Skin of body (tissue), 2 donors: Measurements from ENCODE around the gene PTPRM. TPM values are rescaled to one million over a fixed set of nuclear protein-coding genes. Genes with fewer than 3 reads are reported as not detected.

ENCODE experiments used
- DNase-seq: peaks from one replicate; lab custom pipeline; 2025; lab: John Stamatoyannopoulos, UW
- total RNA-seq: library from RNA; depleted of rRNA; stranded (reverse); fragments of >200 nt; gene quantifications from one replicate; pipeline ENCODE4 v1.2.3, GENCODE V29; 2014

The PTPRM gene
- total RNA-seq, 1 donor from 2014 or later, result 46.3 TPM

DNA sequence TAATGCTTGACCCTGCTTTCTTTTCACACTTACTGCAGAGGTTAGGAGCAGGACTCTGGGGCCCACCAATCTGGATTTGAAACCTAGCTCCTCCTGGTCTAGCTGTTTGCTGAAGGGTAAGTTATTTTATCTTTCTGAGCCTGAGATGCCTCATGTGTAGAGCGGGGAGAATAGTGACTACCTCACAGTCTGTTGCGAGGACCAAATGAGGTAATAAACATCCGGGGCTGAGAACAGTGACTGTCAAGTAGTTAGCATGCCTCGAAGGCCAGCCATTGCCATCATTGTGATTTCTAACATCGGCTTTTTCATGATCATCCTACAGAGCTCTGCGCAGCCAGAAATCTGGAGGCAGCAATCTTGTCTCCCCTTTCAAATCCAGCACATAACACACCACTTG, 32.9 kb downstream of the PTPRM start:
- DNase-seq, result no peak

DNA sequence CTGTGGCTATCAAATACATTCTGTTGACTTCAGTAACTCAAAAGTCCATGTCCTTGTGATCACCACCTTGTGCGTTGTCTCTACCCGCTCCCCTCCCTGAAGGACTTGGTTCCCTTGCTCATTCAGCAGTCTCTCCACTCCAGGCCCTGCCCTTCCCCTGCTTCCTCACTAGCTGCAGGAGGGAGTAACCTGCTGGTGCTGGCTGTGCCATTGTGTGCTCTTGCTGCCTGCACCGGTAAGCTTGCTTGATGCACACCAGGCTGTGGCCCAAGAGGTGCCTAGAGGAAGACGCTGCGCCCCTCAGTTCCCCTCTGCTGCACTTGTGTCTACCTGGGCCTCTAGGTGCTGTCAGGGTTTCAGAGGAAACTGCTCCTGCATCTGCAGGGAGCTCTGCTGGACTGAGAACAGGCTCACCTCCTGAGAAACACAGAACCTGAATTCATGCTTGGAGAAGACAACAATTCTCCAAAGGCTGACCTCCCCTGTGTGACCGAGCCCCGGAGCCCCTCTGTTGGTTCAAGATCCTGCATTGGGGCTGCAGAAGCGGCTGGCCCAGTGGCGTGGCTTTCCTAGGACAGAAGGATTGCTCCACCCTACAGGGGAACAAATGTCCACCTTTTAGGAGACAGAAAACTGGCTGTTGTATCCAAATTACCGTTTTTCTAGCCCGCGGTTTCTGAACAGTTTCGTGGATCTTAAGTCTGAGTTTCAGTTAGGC, 33.6 kb downstream of the PTPRM start:
- DNase-seq, result no peak

DNA sequence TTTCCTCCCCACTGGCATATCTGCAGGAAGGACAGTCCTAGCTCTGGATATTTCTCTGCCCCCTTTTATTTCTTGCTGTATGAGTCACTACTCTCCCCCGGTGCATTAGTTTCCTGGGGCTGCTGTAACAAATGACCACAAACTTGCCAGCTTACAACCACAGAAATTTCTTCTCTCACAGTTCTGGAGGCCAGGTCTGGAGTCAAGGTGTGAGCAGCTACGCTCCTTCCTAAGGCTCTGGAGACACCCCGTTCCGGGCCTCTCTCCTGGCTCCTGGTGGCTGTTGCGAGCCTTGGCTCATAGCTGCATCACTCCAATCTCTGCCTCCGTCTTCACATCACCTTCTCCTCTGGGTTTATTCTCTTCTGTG, 34.1 kb downstream of the PTPRM start:
- DNase-seq, result no peak

DNA sequence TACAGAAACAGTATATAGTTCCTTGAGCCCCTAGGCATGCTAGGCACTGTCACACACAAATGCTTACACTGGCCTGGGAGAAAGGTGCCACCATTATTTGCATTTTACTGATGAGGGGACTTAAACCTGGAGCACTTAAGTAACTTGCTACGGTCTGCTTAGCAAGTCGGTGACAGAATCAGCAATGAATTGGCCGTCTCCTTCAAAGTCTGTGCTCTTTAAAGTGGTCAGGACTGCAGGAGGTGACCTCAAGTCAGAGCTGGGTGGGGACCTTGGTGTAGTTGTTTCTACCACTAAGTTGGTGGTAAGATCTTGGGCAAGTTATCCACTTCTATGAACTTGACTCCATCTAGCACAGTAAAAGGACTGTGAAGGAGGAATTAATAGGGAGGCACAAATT, 34.8 kb downstream of the PTPRM start:
- no peak for DNase-seq

DNA sequence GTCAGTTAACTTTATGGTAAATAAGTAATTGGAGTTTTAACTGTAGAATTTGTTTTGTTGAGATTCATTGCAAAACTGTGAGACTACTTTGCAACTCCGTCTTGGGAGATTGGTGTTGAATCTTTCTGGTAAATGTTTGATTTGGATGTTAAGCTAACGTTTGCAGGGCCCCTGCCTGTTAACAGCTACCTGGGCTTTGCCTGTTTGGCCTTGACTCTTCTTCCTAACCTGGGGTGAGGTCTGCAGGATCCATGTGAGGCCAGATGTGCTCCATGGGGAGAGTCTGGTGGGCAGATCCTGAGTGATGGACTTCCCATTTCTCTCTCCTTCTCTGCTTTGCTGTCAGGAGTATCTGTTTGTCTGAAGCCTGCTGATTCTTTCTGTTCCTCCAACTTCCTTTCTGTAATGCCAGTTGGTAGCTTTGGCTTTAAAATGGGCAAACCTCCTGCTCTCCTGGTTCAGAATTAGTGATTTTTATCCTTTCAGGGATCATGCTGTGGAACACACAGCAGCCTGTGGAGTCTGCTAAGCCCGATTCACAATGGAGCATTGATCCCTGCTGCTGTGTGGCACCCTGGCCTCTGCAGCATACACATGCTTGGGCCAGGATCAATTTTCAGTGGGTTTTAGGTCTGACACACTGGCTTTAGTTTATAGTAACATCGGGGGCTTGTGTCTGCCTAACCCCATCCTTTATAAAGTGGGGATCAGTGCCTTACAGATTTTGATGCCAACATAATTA, 36.3 kb downstream of the PTPRM start:
- DNase-seq, result no peak

DNA sequence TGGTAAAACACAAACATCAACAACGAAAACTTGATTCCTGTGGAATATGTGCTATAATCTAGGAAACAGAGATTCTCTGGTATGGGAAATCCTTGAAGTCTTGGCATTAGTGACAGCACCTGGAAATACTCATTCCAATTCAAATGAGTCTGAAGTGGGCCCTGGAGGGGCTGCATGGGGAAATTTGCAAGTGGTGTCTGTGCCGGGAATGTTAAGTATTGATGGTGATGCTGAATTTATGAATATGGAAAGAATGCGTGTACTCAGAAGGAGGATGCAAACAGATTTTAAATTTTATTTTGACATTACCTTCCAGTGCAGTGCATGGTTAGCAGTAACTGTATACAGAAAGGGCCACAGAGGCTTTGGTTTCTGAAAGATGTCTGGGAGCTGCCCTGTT, 37.2 kb downstream of the PTPRM start:
- no peak for DNase-seq

DNA sequence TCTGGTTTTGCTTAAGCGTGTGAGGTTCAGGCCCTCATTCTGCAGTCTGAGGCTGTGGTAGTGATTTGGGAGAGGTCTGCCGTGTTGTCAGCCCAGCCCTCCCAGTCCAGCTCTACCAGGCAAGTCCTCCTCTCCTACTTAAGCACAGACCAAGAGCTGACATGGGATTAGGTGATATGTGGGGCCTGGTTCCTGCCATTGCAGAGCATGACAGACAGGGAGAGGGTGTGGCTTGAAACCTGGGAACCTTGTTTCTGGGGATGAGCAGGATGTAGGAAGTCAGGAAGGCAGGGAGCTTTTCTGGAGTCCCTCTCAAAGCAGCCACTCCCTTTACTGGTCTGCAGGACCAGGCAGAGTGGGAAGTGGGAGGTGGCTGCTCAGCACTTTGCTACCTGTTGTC, 38.6 kb downstream of the PTPRM start:
- DNase-seq, result no peak

DNA sequence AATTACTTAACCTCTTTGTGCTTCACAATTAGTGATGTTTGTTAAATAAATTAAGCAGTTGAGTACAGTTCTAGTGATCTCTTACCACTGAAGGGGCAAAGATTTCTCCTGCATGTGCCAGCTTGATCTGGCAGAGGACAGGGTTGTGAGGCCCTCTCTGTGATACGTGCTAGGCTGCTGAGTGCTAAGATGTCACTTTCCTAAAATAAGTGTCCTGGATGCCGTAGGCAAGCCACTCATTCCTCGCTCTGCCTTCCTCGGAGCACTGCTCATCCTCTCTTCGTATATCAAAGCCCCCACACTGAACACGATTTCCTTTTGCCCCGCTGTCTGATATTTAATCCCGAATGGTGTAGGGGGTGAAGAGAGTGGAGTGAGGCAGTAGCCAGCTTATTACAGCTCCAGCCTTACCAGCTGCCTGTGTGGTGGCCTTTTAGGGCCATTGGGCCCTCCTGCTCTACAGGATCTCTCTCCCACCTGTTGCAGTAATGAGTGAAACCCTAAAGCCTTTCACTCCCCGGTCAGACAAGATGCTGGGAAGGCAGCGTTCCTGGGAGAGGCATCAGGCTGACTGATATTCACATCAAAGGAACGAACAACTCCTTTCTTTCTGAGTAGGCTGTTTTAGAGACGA, 40.5 kb downstream of the PTPRM start:
- no peak for DNase-seq

DNA sequence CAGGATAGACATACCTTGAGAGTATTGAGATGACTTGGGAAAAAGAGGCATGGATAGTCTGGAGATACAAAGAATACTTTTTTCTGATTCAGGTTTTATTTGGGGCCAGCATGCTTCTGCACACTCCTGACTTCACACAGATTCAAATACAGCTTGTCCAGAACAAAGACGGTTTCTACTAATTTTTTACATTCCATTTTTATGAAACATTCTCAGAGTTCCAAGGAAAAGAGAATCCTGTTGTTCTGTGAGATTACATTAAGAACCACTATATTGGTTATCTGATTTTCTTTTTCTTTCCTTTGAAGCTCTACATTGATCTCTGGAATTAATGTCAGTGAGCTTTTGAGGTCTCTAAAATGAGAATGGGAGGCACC, 41.0 kb downstream of the PTPRM start:
- no peak for DNase-seq

DNA sequence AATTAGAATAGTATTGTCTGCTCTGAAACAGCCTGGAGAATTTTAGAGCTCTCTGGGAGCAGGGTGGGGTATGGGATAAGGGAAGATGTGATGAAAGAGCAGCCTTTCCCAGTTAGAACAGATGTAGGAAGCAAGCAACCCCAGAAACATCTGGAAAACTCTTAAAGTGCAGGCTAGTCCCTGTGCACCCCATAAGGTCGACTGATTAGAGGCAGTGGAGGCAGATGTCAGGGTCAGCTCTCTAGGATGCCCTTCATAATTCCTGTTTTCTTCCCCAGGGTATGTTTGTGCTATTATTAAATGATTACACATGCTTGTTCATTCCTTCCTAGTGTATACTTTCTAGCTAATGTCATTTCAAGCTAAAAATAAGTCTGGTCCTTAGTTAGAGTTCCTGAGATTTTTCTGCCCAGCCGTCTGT, 41.7 kb downstream of the PTPRM start:
- peak; percentile 80 for DNase-seq

DNA sequence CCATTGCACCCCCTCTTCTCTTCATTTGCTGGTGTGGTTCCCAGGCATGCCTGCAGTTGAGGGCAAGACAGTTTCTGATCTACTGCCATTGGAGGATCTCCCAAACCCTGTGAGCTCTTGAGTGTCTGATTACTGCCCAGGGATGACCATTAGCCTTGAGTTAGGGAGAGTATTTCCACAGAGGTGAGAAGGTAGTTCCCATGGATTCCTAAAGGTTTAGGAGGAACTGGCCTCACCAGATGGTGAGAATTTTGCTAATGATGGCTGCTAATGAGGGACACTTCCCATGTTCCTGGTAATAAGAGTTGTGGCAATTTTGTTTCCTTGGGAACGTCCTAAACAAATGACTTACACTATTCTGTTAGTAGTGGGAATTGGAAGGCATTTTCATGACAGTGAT, 42.5 kb downstream of the PTPRM start:
- no peak for DNase-seq

DNA sequence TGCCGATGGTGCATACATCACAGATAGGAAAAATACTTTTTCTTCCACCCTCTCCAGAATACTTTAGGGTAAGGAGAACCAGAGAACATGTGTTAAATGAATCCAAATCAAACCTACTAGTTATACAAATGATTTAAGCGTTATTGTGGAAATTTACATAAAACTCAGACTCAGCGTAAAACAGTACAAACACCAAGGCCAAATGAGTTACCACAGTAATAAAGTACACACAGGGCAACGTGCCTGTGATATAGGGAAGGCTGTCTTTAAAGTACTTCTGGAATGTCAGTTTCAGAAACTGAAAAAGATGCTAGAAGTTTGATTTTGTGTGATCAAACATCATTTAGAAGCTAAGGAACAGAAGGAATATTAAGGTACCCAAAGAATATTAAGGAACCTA, 46.9 kb downstream of the PTPRM start:
- no peak for DNase-seq

DNA sequence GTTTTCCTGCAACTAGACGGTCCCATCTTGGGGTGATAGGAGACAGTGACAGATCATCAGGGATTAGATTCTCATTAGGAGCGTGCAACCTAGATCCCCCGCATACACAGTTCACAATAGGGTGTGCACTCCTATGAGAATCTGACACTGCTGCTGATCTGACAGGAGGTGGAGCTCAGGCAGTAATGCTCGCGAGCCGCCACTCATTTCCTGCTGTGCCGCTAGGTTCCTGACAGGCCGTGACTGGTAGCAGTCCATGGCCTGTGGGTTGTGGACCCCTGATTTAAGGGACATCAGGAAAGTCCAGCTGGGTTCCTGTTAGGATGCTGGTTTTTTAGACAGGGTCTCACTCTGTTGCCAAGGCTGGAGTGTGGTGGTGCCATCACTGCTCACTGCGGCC, 48.7 kb downstream of the PTPRM start:
- no peak for DNase-seq

DNA sequence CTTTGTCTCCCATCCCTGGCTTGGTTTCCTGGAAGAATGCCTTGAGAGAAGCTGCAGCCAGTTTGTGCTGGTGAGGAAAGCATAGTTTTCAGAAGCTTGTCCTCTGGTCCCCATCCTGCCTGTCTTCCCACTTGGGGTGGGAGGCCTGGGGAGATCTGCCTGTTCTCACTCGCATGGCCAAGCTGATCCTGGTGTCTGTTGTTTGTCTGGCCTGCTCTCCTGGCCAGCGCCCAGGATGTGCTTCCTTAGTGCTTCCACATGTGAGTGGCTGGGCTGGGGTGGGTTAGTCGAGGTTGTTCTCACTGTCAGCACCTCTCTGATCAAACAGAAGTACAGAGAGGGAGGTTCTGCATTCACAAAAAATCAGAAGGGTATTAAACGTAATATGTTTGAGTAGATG, 49.5 kb downstream of the PTPRM start:
- peak; percentile 17 for DNase-seq

DNA sequence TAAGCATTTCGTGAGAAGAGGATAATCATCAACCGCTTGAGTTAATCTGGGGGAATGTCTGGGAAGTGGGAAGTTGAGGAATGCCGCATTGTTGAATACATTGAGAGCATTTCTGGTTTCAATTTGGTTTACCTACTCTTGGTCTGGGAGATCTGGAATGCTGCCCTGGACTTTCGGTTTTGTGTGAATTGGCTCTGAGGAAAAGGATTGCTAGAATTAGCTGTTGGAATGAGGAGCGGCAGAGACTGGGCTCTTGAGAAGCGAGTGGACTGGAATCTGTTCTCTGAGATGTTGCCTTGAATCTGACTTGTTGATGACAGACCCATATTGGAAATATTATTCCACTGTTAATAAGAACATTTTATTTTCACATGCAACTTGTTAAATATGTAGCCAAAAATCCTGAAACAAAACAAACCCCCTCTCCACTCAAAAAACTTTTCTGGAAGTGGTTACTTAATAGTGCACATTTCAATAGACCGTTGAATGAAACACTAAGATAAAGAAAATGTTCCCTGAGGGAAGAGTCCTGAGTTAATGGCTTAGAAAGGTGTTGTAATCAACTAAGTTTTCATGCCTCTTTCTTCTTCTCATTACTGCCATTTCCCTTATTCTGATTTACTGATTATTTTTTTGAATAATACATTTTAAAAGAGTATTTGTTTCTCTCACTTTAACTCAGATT, 50.8 kb downstream of the PTPRM start:
- DNase-seq, result peak; percentile 95

DNA sequence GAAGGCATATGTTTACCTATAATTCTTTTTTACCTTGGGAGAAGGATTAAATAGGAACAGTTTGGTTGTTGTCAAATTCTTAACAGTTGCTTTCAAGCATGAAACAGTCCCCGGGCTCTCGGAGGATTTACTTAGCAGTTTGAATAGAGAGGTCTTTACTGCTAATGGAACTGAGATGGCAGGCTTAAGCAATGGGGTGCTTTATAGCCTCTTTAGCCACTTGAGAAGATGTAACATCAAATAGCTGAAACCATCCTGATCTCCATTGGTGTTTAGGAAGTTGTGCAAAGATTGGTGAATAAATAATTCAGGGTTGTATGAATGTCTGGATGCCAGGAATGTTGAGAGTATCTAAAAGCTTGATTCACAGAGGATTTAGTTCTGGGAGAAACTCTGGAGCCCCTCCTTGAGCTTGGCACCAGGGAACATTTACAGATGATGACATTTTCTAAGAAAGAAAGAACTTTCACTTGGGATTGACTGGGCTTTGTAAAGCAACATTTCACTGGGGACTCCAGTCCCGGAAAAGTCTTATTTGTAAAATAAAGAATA, 51.9 kb downstream of the PTPRM start:
- DNase-seq, result peak; percentile 23

DNA sequence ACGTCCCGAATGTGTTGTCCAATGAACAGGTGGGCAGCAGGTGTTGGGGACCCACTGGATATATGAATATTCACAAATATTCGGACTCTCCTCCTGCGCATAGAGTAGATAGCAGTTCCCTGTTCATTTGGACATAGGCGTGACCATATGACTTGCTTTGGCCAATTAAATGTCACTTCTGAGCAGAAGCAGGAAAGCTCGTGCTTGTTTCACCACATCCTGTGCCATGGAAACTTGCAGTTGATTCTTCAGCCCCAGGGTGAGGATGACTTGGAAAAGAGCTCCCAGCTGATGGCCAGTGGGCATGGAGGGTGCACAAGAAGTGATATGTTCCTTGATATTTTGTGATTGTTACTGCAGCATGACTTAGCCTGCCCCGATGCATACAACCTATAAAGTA, 52.6 kb downstream of the PTPRM start:
- DNase-seq, result no peak

DNA sequence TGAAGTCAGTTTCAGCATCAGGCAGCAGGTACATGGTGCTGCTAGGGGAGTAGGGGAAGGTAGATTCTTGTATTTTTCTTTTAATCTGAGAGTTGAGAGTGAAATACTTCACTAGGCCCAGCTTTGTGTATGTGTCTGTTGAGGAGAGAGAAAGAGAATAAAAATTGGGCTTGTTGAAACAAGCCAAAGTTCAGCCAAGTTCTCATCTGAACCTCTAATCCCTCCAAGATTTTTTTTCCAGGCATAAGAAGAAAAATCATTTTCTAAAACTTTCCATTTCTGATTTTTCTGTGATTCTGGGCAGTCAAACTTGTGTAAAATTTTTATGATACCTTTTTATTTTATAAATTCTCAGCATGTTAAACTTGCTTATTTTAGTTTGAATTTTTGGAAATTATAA, 55.6 kb downstream of the PTPRM start:
- DNase-seq, result no peak

DNA sequence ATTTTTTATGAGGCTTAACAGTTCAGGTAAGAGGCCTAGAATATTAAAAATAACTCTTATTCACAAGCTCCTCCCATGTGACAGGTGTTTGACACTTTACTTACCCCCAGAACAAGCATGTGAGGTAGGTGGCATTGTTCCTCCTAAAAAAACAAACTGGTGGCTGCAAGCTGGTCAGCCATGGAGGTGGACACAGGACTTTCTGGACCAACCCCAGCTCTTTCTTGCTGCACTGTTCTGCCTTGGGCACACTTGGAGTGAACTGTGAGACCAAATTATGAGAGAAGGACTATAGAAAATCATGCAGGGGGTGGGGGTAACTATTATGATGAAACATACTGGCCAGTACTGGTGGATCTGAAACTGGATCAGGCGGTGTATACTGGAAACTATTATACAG, 56.6 kb downstream of the PTPRM start:
- DNase-seq, result no peak

DNA sequence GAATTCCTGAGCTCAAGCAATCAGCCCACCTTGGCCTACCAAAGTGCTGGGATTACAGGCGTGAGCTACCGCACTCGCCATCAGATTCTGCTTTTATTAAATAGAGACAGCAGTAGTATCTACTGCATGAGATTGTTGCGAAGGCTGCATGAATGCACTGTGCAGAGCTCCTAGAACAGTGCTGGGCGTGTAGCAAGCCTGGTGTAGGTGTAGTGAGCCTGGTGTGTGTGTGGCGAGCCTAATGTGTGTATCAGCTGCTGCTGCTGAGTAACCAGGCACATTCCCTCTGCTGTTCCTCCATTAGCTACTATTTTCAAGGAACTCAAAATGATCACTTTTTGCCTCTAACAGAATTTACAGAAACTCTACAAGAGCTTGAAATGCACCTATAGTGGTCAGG, 57.6 kb downstream of the PTPRM start:
- DNase-seq, result no peak

DNA sequence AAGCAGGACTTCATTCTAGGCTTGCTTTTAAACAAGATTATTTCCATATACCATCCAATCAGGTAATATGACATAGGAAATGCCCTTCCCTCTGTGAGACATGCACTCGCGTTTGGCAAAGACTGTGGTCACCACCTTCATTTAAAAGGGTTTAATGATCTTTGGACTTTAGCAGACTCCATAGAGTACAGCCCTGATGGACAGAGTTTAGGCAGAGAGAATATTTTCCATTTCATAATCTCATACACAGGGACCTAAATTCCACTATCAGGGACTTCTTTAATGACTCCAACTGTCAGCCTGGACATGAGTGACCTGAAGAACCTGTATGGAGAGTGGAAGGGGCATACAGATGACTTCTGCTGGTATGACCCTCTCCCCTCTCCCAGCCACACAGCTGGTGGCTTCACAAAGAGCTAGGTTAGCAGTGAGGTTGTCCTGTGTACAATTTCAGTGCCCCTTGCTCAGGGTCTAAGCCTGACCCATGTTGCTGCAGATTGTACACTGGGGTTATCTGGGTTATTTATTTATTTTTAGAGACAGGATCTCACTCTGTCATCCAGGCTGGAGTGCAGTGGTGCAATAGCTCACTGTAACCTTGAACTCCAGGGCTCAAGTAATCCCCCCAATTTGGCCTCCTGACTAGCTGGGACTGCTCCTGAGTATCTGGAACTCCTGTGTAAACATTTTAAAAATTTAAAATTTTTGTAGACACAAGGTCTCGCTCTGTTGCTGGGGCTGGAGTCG, 59.2 kb downstream of the PTPRM start:
- no peak for DNase-seq
